HG03432 (cell line): ENCODE data around the gene CHURC1.
"Not testable (repeated sequence)": the region's sequence is repeated elsewhere in the genome, so short reads cannot be mapped to it uniquely, and the experiment has no call there.

Experiments used
- ATAC-seq: cut with Tn5 transposase; IDR thresholded peaks from one replicate; pipeline ENCODE4 v1.9.1; 2021; ENCODE audit warnings: mild to moderate bottlenecking, moderate library complexity; ENCODE audit not compliant: unreplicated experiment

Gene CHURC1

DNA sequence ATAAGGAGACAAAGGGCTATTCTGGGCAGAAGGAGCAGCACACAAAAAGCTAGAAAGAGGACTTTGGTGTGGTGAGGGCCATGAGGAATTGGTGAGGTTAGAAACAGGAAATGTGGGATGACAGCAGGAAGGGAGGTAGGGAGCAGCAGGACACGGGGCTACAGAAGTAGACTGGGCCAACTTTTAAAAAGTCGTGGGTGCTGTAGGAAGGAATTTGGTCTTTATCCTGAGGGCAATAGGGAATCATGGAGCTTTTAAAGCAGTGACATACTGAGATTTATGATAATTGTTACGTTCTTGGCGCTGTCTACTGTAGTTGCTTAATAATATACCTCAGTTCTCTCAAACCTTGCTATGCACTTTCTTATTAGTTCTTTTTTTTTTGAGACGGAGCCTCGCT lies 8.2 kb upstream of the CHURC1 start:
- ATAC-seq = no peak

- no peak for ATAC-seq
These were observed 3.3 kb upstream of the CHURC1 start for GRCh38 chr14:64910847-64911495.

- ATAC-seq = no peak
These were observed 2.0 kb upstream of the CHURC1 start for GRCh38 chr14:64912261-64912660.

DNA sequence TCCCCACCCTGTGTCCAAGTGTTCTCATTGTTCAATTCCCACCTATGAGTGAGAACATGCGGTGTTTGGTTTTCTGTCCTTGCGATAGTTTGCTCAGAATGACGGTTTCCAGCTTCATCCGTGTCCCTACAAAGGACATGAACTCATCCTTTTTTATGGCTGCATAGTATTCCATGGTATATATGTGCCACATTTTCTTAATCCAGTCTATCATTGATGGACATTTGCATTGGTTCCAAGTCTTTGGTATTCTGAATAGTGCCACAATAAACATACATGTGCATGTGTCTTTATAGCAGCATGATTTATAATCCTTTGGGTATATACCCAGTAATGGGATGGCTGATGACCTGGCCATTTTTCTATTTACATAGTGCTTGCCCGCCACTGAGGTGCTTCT lies 778 bp upstream of the CHURC1 start:
- ATAC-seq = not testable (repeated sequence)

GRCh38 chr14:64915029-64915424 lies 772 bp downstream of the CHURC1 start:
- no peak for ATAC-seq

DNA sequence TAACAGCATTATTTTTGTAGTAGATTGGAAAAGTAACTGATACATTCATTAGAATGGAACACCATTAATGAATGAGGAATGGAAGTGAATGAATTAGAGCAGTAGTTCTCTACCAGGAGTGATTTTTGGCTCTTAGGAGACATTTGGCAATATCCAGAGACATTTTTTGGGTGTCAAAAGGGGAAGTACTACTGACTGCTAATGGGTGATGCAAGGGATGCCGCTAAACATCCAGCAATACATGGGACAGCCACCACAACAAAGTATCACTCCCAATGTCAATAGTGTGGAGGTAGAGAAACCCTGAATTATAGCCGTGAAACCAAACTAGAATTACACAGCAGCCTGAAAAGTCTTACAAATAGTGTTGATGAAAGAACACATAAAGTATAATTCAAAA lies 1.5 kb downstream of the CHURC1 start:
- ATAC-seq = no peak

DNA sequence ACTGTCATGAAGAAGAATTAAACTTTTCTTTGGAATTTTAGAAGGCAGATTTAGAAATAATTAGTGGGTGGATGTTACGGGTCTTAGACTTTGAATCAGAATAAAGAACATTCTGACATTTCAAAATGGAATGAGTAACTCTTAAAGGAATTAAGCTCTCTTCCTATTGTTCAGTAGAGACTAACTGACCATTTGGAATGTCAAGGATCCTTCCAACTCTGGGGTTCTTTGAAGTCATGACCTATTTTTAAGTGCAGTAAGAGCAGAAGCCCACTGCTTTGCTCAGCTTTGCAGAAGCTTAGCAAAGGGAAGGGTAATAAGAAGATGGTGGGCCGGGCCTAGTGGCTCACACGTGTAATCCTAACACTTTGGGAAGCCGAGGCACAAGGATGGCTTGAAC lies 4.0 kb downstream of the CHURC1 start:
- ATAC-seq = no peak

GRCh38 chr14:64919215-64919614 lies 5.0 kb downstream of the CHURC1 start:
- no peak for ATAC-seq

DNA sequence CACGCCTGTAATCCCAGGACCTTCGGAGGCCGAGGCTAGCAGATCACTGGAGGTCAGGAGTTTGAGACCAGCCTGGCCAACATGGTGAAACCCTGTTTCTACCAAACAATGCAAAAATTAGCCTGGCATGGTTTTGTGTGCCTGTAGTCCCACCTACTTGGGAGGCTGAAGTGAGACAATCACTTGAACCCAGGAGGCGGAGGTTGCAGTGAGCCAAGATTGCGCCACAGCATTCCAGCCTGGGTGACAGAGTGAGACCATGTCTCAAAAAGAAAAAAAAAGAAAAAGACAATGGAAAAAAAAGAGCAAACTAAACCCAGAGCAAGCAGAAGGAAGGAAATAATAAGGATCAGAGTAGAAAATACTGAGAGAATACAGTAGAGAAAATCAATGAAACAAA lies 5.4 kb downstream of the CHURC1 start:
- ATAC-seq = no peak

- no peak for ATAC-seq
These were observed 6.2 kb downstream of the CHURC1 start for GRCh38 chr14:64920465-64920864.

GRCh38 chr14:64923015-64923414 lies 8.8 kb downstream of the CHURC1 start:
- no peak for ATAC-seq

GRCh38 chr14:64926398-64926995 lies 12.2 kb downstream of the CHURC1 start:
- ATAC-seq = no peak

DNA sequence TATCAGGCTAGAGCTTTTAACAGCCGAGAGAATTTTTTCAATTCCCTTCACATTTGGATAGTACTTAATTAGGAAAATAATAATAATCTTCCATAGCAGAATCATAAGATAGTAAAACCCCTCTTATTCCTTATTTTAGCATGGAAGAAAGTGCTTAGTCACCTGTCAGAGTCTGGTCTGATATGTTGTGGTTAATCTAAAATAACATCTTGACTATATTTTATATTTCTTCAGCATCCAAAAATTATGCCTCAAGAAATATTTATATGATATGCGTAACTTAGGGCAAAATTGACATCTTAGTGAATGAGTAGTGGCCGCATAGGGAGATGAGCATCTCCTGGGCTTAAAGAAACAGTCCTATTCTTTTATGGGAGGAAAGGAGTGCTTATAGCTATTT lies 12.8 kb downstream of the CHURC1 start:
- no peak for ATAC-seq

- ATAC-seq = peak; percentile 85
These were observed 14.2 kb downstream of the CHURC1 start for GRCh38 chr14:64928239-64929013.

- ATAC-seq = no peak
These were observed 14.7 kb downstream of the CHURC1 start for GRCh38 chr14:64929014-64929359.

DNA sequence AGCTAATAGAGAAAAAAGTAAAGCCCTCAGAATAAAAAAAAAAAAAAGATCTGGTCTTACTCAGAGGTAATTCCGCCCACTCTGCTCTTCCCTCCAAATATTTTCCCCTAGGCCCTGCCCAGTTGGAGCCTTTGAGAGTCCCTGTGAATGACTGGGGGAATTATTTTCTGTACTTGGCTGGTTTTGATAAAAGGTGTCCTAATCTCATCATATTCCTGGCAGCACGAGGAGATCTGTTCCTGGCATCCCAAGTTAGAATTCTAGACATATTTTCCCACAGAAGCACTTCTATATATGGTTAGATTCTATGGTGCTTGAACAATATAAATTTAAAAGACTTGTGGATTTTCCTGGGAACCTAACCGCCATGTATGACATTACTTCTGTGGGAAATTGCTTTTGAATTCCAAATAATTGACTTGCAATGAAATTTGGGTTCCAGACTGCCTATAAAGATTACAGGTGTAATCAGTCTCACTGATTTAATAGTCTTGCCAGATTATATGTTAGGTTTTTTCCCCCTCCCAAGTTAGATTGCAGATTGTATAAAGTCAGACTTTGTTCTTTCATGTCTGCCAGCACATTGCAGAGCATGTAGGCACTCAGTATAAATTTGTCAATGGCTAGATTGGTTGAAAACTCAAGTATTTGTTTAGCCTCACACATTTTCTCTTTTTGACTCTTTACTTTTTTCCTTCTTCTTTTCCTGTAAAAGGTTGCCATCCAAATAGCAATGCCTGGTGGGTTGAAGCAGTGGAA lies 16.0 kb downstream of the CHURC1 start:
- no peak for ATAC-seq

DNA sequence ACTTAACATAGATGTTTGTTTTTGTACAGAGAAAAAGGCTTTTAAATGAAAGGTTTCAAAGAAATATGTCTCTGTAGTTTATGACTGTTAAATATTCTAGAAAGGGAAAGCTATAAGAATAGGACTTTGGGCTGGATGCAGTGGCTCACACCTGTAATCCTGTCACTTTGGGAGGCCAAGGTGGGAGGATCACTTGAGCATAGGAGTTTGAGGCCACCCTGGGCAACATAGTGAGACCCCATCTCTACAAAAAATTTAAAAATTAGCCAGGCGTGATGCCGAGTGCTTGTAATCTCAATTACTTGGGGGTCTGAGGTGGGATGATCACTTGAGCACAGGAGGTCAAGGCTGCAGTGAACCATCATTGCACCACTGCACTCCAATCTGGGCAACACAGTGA lies 16.9 kb downstream of the CHURC1 start:
- ATAC-seq = no peak

DNA sequence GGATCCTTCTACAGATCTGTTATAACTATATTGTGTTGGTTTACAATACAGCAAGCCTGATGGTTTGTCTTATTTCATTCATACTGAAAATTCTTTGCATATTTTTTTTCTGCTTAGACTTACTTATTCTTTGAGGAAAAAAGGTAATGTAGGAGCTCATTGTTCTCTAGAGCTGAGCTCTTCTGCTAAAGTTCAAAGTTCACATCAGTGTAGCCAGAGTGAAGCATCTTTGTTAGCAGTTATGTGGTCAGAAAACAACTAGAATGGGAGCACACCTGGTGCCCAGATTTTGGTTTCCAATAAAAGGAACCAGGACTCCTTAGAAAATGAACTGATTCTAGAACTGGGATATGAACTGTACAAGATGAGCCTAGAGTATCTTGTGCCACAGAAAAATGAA lies 18.0 kb downstream of the CHURC1 start:
- no peak for ATAC-seq

GRCh38 chr14:64934338-64934929 lies 20.2 kb downstream of the CHURC1 start:
- ATAC-seq = no peak

GRCh38 chr14:64935508-64935907 lies 21.3 kb downstream of the CHURC1 start:
- no peak for ATAC-seq

DNA sequence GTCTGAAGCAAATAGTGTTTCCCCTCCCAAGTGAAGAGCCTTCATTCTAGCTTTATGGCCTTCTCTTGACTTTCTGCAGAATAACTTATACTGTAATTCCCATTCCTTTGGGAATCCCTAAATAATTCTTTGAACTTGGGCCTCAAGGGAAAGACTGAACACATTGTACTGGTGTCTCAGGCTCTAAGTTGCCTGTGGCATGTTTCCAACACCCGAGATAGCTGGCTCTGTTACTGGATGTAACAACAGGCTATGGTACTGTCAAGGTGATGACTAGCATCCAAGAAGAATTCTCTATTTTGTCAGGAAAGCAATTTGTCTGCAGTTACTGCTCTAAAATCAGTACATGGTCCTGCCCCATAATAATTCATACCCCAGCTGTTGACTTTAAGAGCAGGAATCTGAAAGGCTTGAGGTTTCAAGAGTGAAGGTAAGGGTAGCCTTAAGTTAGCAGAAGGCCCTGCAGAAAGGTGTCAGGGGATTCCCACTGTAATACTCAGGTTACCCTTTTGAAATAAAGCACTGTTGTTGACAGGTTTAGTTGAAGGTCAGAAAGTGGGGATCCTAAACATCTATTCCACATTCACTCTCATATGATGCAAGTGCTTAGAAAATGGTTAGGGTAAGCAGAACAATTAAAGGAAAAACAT lies 23.0 kb downstream of the CHURC1 start:
- ATAC-seq = no peak
